Ishikawa (cell line): Measurements from ENCODE around the gene CYP2C19.

ENCODE experiments used
- EP300 ChIP-seq: IDR thresholded peaks from 2 replicates; pipeline ENCODE4 v1.6.1; 2012; ENCODE audit warnings: borderline replicate concordance
- MAX ChIP-seq: IDR thresholded peaks from 2 replicates; pipeline ENCODE4 v1.6.1; 2012
- RAD21 ChIP-seq: IDR thresholded peaks from 2 replicates; pipeline ENCODE4 v1.6.1; 2012; ENCODE audit warnings: low read depth
- YY1 ChIP-seq: IDR thresholded peaks from 2 replicates; pipeline ENCODE4 v1.6.1; 2012; ENCODE audit warnings: low read depth

- TF ChIP-seq MAX = no peak
- TF ChIP-seq RAD21 = no peak
- no peak for TF ChIP-seq EP300
- TF ChIP-seq YY1 = no peak
Observed at GRCh38 chr10:94879214-94879613, 116.7 kb downstream of the CYP2C19 start.
